ENCODE data around the gene RNF150. TPM values are rescaled to one million over a fixed set of nuclear protein-coding genes. Genes with fewer than 3 reads are reported as not detected.

The RNF150 gene
- polyA plus RNA-seq, 2 of the 4 experiments (the other 2 are of a cell fraction) = 0.21 to 0.34 TPM

DNA sequence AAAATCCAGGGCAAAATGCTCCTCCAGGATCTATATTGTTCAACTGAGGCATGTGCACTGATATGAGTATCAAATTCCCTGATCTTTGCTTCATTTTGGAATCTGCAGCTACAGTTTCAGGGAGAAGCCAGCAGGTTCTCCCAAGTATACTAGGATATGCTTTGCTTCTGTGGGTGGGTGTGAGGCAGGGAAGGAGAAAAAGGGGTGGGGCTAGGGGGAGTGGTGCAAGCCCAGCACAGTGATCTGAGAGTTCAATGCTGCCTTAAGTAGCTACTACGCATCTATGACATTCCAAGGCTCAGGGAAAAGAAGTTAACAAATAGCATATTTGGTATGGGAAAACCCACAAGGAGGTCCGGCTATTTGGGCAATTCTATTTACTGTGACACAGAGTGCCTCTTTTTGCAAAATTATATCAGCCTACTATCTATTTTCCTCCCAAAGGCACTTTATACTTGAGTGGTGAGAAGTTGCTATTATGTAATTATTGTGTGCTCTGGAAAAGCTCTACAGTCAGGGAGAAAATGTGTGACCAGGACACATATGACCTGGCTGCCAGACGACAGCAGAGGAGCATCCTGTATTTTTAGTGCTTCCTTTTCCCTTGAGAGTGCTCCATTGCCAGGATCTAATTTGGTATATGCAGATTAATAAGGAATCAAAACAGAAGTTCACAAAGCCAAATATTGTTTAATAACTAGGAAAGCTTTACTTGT, 162.0 kb downstream of the RNF150 start:
- Histone ChIP-seq H3K4me2 (no peak overlapping the region), H3K27ac (no peak overlapping the region), H3K9me3 (no peaks in the 10 kb centered on the region), H3K4me3 (no peak overlapping the region), H3K4me1 (no peaks in the 10 kb centered on the region)
- DNase-seq (ENCODE audit: low read depth in 1 of 2, low spot score in 1 of 2) (no peak), FAIRE-seq (no peak), ATAC-seq (no peak)
- TF ChIP-seq KDM1A (IDR thresholded peaks at IDR 0.05; ENCODE audit: low read depth) = no peak
- TF ChIP-seq NR3C1 (IDR thresholded peaks at IDR 0.05) = no peak
- TF ChIP-seq EHF (CRISPR knock-in tag; IDR thresholded peaks at IDR 0.05) = no peak
- no peak for TF ChIP-seq FOSL2 (IDR thresholded peaks at IDR 0.05)
- no peak for TF ChIP-seq FOSL2 (CRISPR knock-in tag; IDR thresholded peaks at IDR 0.05)
- no peak for TF ChIP-seq MYC (IDR thresholded peaks at IDR 0.05; ENCODE audit: borderline replicate concordance, low read length)
- no peak for TF ChIP-seq EP300 (IDR thresholded peaks at IDR 0.05)
- TF ChIP-seq, protein P1, sequence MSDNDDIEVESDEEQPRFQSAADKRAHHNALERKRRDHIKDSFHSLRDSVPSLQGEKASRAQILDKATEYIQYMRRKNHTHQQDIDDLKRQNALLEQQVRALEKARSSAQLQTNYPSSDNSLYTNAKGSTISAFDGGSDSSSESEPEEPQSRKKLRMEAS (IDR thresholded peaks at IDR 0.05) = no peak
- TF ChIP-seq, protein P2, sequence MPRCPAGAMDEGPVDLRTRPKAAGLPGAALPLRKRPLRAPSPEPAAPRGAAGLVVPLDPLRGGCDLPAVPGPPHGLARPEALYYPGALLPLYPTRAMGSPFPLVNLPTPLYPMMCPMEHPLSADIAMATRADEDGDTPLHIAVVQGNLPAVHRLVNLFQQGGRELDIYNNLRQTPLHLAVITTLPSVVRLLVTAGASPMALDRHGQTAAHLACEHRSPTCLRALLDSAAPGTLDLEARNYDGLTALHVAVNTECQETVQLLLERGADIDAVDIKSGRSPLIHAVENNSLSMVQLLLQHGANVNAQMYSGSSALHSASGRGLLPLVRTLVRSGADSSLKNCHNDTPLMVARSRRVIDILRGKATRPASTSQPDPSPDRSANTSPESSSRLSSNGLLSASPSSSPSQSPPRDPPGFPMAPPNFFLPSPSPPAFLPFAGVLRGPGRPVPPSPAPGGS (IDR thresholded peaks at IDR 0.05) = no peak
- no peak for TF ChIP-seq JUNB (IDR thresholded peaks at IDR 0.05)
- TF ChIP-seq, protein P3, sequence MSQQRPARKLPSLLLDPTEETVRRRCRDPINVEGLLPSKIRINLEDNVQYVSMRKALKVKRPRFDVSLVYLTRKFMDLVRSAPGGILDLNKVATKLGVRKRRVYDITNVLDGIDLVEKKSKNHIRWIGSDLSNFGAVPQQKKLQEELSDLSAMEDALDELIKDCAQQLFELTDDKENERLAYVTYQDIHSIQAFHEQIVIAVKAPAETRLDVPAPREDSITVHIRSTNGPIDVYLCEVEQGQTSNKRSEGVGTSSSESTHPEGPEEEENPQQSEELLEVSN (IDR thresholded peaks at IDR 0.05; ENCODE audit: borderline replicate concordance, low read depth) = no peak
- ChIA-PET POLR2A (no interaction called here), CTCF (no interaction called here)
- 56% methylated on average over 3 of the region's 3 CpGs for WGBS (ENCODE audit: missing lambda C conversion rate)

DNA sequence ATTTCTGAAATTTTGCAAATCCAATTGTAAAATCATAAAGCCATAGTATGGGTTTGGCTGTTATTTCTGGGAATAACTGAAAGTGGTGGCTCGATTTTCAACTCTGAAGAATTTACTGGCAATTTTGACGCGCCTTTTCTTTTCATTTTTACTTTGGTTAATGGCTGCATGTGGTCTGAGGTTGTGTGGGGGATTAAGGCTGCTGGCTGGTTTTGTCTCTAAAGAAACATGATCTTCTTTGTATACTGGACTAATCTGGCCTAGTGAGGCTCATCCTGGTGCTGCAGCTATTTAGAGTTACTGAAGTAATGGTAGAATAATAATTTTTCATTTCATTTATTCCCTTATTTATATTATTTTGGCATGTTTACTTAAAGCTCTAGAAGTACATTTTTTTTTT, 164.0 kb downstream of the RNF150 start:
- ChIA-PET CTCF (no interaction called here), POLR2A (no interaction called here)
- ATAC-seq (no peak), DNase-seq (ENCODE audit: low read depth in 1 of 2, low spot score in 1 of 2) (no peak), FAIRE-seq (no peak)
- Histone ChIP-seq H3K27ac (no peak overlapping the region), H3K9me3 (no peaks in the 10 kb centered on the region), H3K4me2 (no peak overlapping the region), H3K4me1 (no peaks in the 10 kb centered on the region), H3K4me3 (no peak overlapping the region)
- TF ChIP-seq EP300 (IDR thresholded peaks at IDR 0.05) (no peak), SREBF2 (IDR thresholded peaks at IDR 0.05) (no peak), RAD21 (conservative IDR thresholded peaks at IDR 0.05 in 1 of 2, IDR thresholded peaks at IDR 0.05 in 1 of 2) (no peak), GATA3 (IDR thresholded peaks at IDR 0.05; ENCODE audit: borderline replicate concordance) (no peak), HOXB13 (CRISPR knock-in tag; IDR thresholded peaks at IDR 0.05; ENCODE audit: low read depth) (no peak), FOSB (CRISPR knock-in tag; IDR thresholded peaks at IDR 0.05) (no peak), ZC3H11A (IDR thresholded peaks at IDR 0.05) (no peak), HEYL (CRISPR knock-in tag; IDR thresholded peaks at IDR 0.05) (no peak), HOXB5 (CRISPR knock-in tag; IDR thresholded peaks at IDR 0.05) (no peak)
- 77% methylated on average over 3 of the region's 3 CpGs for WGBS (ENCODE audit: missing lambda C conversion rate)

DNA sequence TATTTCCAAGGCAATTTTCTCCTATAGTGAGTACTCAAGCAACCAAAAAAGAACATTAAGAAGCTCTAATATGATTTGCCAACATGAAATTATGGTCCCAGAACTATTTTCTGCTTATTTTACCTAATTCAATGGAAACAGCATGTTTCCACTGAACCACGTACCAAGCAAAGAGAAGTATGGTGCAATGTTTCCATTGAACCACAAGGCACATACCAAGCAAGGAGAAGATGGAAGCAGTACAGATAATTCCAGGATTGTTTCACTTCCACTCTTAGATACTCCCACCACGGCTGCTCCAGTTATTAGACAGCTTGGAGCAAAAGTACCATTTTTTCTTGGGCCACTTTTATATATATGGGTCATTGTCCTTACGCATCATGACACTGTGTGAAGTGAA, 164.9 kb downstream of the RNF150 start:
- no peak overlapping the region for H3K27ac ChIP-seq
- no peak for ATAC-seq
- TF ChIP-seq HEYL (CRISPR knock-in tag; IDR thresholded peaks at IDR 0.05) (no peak), ZFP36 (IDR thresholded peaks at IDR 0.05; ENCODE audit: borderline replicate concordance, partially characterized antibody) (no peak), FOSB (CRISPR knock-in tag; IDR thresholded peaks at IDR 0.05) (no peak), TP53 (CRISPR knock-in tag; IDR thresholded peaks at IDR 0.05) (no peak)
- TF ChIP-seq, protein P4, sequence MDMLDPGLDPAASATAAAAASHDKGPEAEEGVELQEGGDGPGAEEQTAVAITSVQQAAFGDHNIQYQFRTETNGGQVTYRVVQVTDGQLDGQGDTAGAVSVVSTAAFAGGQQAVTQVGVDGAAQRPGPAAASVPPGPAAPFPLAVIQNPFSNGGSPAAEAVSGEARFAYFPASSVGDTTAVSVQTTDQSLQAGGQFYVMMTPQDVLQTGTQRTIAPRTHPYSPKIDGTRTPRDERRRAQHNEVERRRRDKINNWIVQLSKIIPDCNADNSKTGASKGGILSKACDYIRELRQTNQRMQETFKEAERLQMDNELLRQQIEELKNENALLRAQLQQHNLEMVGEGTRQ (IDR thresholded peaks at IDR 0.05) = no peak
- TF ChIP-seq, protein P5, sequence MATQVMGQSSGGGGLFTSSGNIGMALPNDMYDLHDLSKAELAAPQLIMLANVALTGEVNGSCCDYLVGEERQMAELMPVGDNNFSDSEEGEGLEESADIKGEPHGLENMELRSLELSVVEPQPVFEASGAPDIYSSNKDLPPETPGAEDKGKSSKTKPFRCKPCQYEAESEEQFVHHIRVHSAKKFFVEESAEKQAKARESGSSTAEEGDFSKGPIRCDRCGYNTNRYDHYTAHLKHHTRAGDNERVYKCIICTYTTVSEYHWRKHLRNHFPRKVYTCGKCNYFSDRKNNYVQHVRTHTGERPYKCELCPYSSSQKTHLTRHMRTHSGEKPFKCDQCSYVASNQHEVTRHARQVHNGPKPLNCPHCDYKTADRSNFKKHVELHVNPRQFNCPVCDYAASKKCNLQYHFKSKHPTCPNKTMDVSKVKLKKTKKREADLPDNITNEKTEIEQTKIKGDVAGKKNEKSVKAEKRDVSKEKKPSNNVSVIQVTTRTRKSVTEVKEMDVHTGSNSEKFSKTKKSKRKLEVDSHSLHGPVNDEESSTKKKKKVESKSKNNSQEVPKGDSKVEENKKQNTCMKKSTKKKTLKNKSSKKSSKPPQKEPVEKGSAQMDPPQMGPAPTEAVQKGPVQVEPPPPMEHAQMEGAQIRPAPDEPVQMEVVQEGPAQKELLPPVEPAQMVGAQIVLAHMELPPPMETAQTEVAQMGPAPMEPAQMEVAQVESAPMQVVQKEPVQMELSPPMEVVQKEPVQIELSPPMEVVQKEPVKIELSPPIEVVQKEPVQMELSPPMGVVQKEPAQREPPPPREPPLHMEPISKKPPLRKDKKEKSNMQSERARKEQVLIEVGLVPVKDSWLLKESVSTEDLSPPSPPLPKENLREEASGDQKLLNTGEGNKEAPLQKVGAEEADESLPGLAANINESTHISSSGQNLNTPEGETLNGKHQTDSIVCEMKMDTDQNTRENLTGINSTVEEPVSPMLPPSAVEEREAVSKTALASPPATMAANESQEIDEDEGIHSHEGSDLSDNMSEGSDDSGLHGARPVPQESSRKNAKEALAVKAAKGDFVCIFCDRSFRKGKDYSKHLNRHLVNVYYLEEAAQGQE (IDR thresholded peaks at IDR 0.05) = no peak
- DNase-seq (ENCODE audit: low read depth in 1 of 2, low spot score in 1 of 2) = no peak
- 61% methylated on average over 3 of the region's 3 CpGs for WGBS (ENCODE audit: missing lambda C conversion rate)
- CTCF ChIA-PET = no interaction called here
- H3K9me3 ChIP-seq = no peaks in the 10 kb centered on the region
- no peak overlapping the region for H3K4me3 ChIP-seq
- POLR2A ChIA-PET = no interaction called here
- no peaks in the 10 kb centered on the region for H3K4me1 ChIP-seq
- H3K4me2 ChIP-seq = no peak overlapping the region
- no peak for FAIRE-seq

Measured in A549 (cell line).